Memory B cell (primary cell): ENCODE results near the gene TTC28.

Experiments
- ATAC-seq: fragments of 150-1000 bp; cut with Tn5 transposase; 2 replicates; pipeline ENCODE4 v1.10.0; 2021; ENCODE audit warnings: low read depth, mild to moderate bottlenecking, moderate library complexity
- DNase-seq, 2 donors: peaks; one replicate each; pipeline ENCODE4 v3.0.0; 2022; ENCODE audit warnings: low spot score in 2 of 2
- H3K27ac Mint-ChIP-seq: one replicate; pipeline ENCODE4 v1.8.0; 2022; ENCODE audit warnings: mild to moderate bottlenecking, moderate library complexity, mixed read lengths
- H3K27me3 Mint-ChIP-seq: one replicate; pipeline ENCODE4 v1.8.0; 2022; ENCODE audit warnings: mixed read lengths
- H3K36me3 Mint-ChIP-seq: one replicate; pipeline ENCODE4 v1.8.0; 2022; ENCODE audit warnings: mild to moderate bottlenecking, mixed read lengths
- H3K4me1 Mint-ChIP-seq: one replicate; pipeline ENCODE4 v1.8.0; 2022; ENCODE audit warnings: mixed read lengths
- H3K4me3 Mint-ChIP-seq: one replicate; pipeline ENCODE4 v1.8.0; 2022; ENCODE audit warnings: mild to moderate bottlenecking, moderate library complexity, mixed read lengths
- H3K9me3 Mint-ChIP-seq: one replicate; pipeline ENCODE4 v1.8.0; 2022; ENCODE audit warnings: mixed read lengths

TTC28 gene

DNA sequence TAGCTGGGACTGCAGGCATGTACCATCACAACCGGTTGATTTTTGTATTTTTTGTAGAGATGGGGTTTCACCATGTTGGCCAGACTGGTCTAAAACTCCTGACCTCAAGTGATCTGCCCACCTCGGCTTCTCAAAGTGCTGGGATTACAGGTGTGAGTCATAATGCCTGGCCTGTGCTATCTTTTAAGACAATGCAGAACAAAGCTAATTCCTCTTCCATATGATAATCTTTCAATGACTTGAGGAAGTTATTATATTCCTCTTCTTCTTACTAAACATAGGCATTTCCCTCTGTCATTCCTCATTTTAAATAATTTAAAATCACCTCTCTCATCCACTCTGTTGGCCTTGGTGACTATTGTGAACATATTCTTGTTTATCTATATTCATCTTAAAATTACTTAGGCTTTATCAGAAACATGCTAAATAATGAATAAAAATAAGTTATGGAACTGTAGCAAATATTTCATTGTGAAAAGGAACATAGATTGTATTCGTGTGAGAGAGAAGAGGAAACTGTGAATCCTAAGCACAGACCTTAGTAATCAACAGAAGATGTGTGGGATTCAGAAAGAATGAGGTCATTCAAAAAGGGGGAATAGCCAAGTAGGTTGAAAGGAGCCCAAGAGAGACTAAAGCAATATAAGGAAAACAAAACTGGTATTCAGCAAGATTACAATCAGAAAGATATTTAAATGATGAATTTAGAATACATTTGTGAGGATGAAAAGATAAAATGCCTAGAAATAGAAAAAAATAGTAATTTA, 269.4 kb downstream of the TTC28 start:
- peaks cover 2% of the 10 kb centered on the region for H3K4me1 Mint-ChIP-seq
- no peak overlapping the region for H3K4me3 Mint-ChIP-seq
- ATAC-seq (no peak), DNase-seq (no peak)
- H3K36me3 Mint-ChIP-seq, result no peaks in the 10 kb centered on the region
- peaks cover 5% of the 10 kb centered on the region for H3K27me3 Mint-ChIP-seq
- H3K27ac Mint-ChIP-seq, result no peak overlapping the region
- no peaks in the 10 kb centered on the region for H3K9me3 Mint-ChIP-seq

DNA sequence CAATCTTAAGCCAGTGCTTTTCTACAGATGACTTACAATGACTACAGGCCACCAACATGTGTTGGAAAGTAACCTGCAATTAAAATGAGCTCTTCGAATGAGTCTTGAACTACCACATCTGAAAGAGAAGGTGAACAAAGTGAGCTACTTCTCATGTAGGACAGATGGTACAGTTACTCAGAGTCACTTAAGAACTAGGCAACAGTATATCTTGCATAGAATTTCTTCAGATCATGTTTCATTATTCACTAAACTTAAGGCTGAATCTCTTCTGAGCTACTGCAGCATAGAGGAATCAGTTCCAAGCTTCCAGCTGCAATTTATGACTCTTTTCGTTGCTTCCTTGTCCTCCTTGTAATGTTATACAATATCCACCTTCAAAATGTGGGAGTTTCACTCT, 270.9 kb downstream of the TTC28 start:
- no peak overlapping the region for H3K4me3 Mint-ChIP-seq
- DNase-seq, result no peak

DNA sequence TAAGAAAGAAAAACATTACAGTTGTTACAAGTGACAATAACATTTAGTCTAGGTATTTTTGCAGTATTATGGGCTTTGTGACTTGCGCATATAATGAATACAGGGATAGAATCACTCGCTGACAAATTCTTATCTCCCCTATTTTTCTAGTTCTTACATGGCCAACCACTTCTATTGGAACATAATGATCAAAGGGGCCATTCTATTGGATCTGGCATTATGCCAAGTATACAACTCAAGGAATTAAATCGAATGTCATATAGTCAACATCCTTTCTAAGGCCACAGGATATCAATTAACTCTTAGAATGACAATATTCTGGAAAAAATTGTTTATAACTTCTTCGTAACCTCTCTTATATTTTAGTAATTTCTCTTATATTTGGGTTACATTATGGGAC, 272.0 kb downstream of the TTC28 start:
- no peak overlapping the region for H3K4me3 Mint-ChIP-seq
- H3K27ac Mint-ChIP-seq, result no peak overlapping the region
- peaks cover 2% of the 10 kb centered on the region for H3K4me1 Mint-ChIP-seq
- DNase-seq, result no peak
- no peaks in the 10 kb centered on the region for H3K9me3 Mint-ChIP-seq
- peaks cover 4% of the 10 kb centered on the region for H3K27me3 Mint-ChIP-seq
- no peak for ATAC-seq
- no peaks in the 10 kb centered on the region for H3K36me3 Mint-ChIP-seq

More for the DNA sequence above, 270.9 kb downstream of the TTC28 start:
- no peaks in the 10 kb centered on the region for H3K9me3 Mint-ChIP-seq
- H3K4me1 Mint-ChIP-seq, result peaks cover 2% of the 10 kb centered on the region
- H3K27ac Mint-ChIP-seq, result no peak overlapping the region
- H3K36me3 Mint-ChIP-seq, result no peaks in the 10 kb centered on the region
- H3K27me3 Mint-ChIP-seq, result peaks cover 4% of the 10 kb centered on the region
- ATAC-seq, result no peak

DNA sequence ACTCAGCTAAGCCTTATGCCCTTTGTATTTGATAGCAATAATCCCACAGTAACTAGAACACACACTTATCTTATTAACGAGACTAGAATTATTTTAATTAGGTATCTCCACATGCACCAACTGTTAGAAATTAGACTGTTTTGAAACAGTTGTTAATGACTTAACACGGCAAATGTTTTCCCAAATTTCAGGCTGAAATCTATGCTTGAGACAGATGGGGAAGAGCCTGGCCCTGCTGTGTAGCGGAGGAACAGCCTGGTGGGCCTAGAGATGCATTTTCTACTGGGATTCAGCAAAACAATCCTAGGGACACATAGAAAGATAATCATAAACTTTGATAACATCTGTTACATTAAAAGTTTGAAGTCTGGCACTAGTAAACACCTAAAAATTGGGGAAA, 273.4 kb downstream of the TTC28 start:
- Mint-ChIP-seq H3K9me3 (no peaks in the 10 kb centered on the region), H3K27ac (no peak overlapping the region), H3K4me1 (peaks cover 2% of the 10 kb centered on the region), H3K4me3 (no peak overlapping the region), H3K36me3 (no peaks in the 10 kb centered on the region), H3K27me3 (peaks cover 2% of the 10 kb centered on the region)
- ATAC-seq (no peak), DNase-seq (no peak)

DNA sequence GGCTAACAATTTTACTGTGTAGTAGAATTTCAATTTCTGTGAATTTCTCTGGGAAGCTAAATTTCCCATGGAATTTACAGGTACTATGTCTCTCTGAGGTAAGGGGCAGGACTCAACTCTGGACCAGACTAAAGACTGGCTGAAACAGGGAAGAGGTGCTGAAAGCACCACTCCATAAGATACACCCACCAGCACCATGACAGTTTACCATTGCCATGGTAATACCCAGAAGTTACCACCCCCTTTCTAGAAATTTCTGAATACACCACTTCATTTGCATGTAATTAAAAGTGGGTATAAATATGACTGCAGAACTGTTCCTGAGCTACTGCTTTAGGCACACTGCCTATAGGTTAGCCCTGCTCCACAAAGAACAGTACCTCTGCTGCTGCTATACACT, 274.1 kb downstream of the TTC28 start:
- no peak overlapping the region for H3K27ac Mint-ChIP-seq
- H3K9me3 Mint-ChIP-seq, result no peaks in the 10 kb centered on the region
- DNase-seq (no peak), ATAC-seq (no peak)
- H3K27me3 Mint-ChIP-seq, result peaks cover 3% of the 10 kb centered on the region
- peaks cover 2% of the 10 kb centered on the region for H3K4me1 Mint-ChIP-seq
- no peaks in the 10 kb centered on the region for H3K36me3 Mint-ChIP-seq
- H3K4me3 Mint-ChIP-seq, result no peak overlapping the region

DNA sequence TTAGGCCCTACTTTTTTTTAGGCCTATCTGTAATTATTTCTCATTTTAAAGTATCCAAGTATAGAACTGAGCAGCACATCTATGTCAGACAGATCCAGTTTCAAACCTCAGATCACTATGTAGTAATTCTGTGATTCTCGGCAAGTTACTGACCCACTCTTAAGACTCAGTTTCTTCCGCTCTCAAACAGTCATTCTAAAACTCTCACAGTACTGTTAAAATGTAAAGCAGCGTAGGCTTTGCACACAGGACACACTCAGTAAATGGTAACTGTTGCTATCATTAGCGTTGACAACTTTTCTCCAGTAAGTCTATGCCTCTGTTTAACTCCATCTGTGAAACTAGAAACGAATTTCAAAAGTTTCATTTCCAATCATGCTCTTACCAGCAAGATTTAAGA, 277.1 kb downstream of the TTC28 start:
- Mint-ChIP-seq H3K36me3 (no peaks in the 10 kb centered on the region), H3K4me3 (no peak overlapping the region), H3K27ac (no peak overlapping the region), H3K27me3 (peaks cover 3% of the 10 kb centered on the region), H3K4me1 (peaks cover 2% of the 10 kb centered on the region), H3K9me3 (no peaks in the 10 kb centered on the region)
- ATAC-seq (no peak), DNase-seq (no peak)

DNA sequence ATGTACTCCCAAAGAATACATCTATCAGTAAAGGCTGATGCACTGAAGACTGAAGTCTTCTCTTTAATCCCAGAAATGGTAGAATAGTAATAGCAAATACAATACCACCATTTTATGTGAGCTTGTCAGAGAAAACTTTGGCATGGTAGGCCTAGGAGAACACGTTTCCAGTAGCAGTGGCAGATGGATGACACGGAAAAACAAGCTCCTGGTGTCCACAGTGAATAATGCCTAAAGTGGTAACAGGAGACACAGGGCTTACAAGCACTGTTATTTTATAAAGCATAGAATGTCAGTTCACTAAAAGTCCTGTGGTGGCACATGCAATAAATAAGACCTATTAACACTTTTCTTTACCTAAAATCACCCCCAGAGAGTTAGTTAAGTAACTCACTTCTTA, 277.6 kb downstream of the TTC28 start:
- H3K27ac Mint-ChIP-seq, result no peak overlapping the region

DNA sequence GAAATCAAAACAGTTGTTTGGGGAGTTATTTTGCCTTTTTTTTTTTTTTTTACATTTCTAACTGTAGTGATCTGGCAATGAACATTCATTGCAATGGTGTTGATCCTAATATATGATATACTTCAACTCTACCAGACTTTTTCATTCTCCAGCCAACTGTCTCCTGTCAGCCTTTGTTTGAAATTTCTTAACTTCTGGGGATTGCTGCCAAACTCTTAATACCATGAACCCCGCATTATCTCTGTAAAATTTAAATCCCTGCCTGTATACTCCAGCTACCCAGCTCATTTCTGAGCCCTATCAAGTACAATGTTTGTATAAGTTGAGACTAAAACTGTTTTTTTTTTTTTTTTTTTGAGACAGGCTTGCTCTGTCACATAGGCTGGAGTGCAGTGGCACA, 280.7 kb downstream of the TTC28 start:
- H3K27ac Mint-ChIP-seq, result no peak overlapping the region
- H3K4me3 Mint-ChIP-seq, result no peak overlapping the region
- no peak for DNase-seq
- no peak for ATAC-seq
- no peaks in the 10 kb centered on the region for H3K36me3 Mint-ChIP-seq
- H3K27me3 Mint-ChIP-seq, result peaks cover 6% of the 10 kb centered on the region
- no peaks in the 10 kb centered on the region for H3K4me1 Mint-ChIP-seq
- H3K9me3 Mint-ChIP-seq, result no peaks in the 10 kb centered on the region

More for the DNA sequence above, 277.6 kb downstream of the TTC28 start:
- ATAC-seq (no peak), DNase-seq (no peak)
- peaks cover 2% of the 10 kb centered on the region for H3K4me1 Mint-ChIP-seq
- no peaks in the 10 kb centered on the region for H3K9me3 Mint-ChIP-seq
- H3K27me3 Mint-ChIP-seq, result peaks cover 3% of the 10 kb centered on the region
- no peaks in the 10 kb centered on the region for H3K36me3 Mint-ChIP-seq
- H3K4me3 Mint-ChIP-seq, result no peak overlapping the region

DNA sequence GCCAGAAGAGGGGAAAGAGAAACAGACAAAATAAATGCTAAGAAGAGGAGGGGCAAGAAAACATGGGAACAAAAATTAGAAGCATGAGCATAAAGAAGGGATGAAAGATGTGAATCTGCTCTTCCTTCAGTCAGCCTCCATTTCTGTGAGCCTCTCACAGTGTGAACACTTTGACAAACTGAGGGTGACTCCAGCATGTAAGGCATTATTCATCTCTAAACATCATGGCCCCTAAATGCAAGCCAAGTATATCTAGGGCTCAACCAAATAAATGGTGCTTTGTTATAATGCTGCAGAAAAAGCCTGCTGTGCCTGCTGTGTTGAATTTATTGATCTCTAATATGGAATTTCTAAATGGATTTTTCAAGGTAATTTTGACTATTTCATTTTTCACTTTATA, 281.3 kb downstream of the TTC28 start:
- Mint-ChIP-seq H3K9me3 (no peaks in the 10 kb centered on the region), H3K27ac (no peak overlapping the region), H3K36me3 (no peaks in the 10 kb centered on the region), H3K4me3 (no peak overlapping the region), H3K4me1 (no peaks in the 10 kb centered on the region), H3K27me3 (peaks cover 6% of the 10 kb centered on the region)
- ATAC-seq (no peak), DNase-seq (no peak)

DNA sequence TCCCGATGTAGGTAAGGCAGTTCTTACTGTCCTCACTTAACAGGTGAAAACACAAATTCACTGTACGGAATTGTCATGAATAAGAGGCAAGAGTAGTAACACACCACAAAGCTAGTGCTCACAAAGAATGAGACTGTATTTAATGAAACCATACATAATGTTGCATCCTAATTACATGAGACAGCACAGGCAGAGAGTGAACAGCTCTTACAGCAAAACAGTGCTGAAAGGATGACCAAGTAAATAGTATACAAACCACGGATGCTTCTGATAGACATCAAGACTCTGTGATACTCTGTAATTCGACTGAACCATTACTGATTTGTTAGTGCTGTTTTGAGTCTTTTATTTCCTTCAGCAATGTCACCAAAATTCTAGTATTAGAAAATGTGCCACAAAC, 282.3 kb downstream of the TTC28 start:
- Mint-ChIP-seq H3K36me3 (no peaks in the 10 kb centered on the region), H3K9me3 (no peaks in the 10 kb centered on the region), H3K4me3 (no peak overlapping the region), H3K27me3 (peaks cover 6% of the 10 kb centered on the region), H3K27ac (no peak overlapping the region), H3K4me1 (no peaks in the 10 kb centered on the region)
- ATAC-seq, result no peak
- DNase-seq, result no peak

DNA sequence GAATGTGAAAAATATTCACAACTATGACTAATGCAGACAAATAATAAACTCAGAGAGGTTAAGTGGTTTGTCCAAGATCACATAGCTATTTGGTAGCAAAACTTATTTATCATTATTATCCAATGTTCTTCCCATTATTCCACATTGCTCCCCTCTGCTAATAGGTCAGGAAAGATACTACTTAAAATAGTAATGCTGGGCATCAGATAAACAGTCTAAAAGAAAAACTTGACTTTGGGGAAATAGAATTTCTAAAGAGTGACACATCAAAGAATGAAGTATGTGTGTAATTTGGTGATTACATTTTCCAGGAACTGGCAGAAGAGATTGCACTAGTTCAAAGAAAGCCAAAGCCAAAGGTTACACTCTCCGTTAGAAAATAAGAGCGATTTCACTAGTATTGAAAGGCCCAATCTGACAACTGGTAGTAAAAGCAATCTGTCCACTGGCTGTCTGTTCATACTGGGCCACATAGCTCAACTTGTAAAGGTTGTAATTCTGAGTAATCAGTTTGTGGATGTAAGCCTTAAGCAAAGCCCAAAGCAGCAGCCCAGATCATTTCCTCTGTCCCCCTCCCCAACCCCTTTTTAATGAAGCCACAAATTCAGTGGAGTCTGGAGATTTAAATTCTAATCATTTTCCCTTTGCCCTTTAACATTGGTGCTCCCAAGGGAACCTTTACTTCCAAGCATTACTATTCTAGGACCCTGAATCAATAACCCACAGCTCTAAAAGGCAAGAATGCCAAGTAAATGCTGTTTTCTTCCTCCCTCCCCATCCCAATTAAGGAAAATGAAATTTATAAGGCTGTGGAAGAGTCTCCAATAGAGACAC, 283.5 kb downstream of the TTC28 start:
- no peak for DNase-seq
- no peak overlapping the region for H3K4me3 Mint-ChIP-seq
- no peak for ATAC-seq
- H3K9me3 Mint-ChIP-seq, result peaks cover 3% of the 10 kb centered on the region
- H3K4me1 Mint-ChIP-seq, result no peaks in the 10 kb centered on the region
- H3K27me3 Mint-ChIP-seq, result peaks cover 6% of the 10 kb centered on the region
- no peak overlapping the region for H3K27ac Mint-ChIP-seq
- peaks cover 1% of the 10 kb centered on the region for H3K36me3 Mint-ChIP-seq

DNA sequence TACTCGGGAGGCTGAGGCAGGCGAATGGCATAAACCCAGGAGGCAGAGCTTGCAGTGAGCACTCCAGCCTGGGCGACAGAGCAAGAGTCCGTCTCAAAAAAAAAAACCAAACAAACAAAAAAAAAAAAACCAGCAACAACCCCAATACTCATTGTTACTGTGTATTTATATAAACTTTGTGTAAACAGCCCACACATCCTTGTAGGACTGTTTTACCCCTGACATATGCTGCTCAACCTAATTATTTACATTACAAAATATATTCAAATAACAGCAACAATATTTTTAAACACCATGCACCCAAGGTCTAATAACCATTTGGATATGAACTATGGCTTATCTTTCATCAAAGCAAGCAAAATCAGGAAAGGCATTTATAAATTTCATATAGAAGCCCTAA, 284.1 kb downstream of the TTC28 start:
- no peak for DNase-seq
- Mint-ChIP-seq H3K4me1 (no peaks in the 10 kb centered on the region), H3K27ac (no peak overlapping the region), H3K36me3 (peaks cover 1% of the 10 kb centered on the region), H3K4me3 (no peak overlapping the region), H3K27me3 (peaks cover 4% of the 10 kb centered on the region), H3K9me3 (peaks cover 3% of the 10 kb centered on the region)
- no peak for ATAC-seq

DNA sequence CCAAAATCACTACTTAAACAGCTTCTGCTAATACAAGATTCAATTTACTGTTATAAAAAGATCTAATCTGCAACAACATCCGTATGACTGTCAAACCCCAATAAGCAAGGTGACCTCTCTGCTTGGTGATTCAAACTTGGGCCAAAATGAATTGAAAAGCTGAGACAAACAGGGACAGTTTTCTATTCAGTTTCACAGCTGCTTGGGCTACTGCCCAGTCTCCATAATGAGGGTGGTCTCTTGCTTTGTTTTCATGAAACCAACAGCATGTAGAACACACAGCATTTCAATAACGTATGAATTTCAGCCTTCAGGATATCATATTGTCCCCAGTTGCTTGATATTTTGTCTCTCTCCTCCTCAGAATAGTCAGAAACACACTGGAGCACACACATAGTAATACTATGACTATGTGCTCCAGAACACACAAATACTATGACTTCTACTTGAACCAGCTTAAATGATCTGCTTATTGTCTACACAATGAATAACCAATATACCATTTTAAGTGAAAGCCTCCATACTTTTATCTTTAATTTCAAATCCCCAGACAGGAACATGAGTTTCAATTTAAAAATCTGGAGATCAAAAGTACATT, 285.0 kb downstream of the TTC28 start:
- peaks cover 3% of the 10 kb centered on the region for H3K9me3 Mint-ChIP-seq
- no peak overlapping the region for H3K4me3 Mint-ChIP-seq
- no peaks in the 10 kb centered on the region for H3K4me1 Mint-ChIP-seq
- ATAC-seq, result no peak
- DNase-seq, result no peak
- H3K27ac Mint-ChIP-seq, result no peak overlapping the region
- H3K27me3 Mint-ChIP-seq, result peaks cover 4% of the 10 kb centered on the region
- H3K36me3 Mint-ChIP-seq, result peaks cover 1% of the 10 kb centered on the region

DNA sequence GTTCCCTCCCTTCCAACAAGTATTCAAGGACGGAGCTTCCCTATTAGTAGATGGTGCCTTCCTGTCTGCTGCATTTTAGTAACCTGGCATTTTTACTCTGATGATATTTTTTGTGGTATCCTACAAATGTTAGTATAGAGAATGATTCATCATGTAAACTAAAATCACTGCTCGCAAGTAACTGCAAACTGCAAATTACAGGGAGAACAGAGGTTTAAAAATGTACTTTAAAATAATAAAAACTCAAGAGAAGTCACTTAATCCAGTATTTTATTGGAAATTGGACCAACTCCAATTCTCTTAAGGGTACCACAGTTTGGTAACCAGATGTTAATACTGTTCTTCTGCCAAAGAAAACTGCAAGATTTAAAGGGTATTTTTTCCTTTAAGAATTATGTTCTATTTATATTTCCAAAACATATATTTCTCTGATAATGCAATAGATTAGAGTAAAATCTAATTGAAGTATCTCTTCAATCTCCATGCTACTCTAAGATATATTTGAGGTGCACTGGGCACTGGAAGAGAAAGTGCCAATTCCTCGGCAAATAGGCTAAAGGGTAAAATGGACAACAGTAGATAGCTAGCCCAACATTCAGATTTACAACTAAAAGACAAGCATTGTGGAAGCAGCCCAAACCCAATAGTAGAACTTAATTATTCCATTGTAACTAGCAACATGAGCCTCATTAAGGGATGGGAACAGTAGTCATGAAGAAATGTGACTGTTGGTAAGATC, 298.0 kb downstream of the TTC28 start:
- H3K9me3 Mint-ChIP-seq, result peaks cover 3% of the 10 kb centered on the region
- no peak overlapping the region for H3K4me3 Mint-ChIP-seq
- H3K27me3 Mint-ChIP-seq, result peaks cover 1% of the 10 kb centered on the region
- no peak overlapping the region for H3K27ac Mint-ChIP-seq
- H3K36me3 Mint-ChIP-seq, result no peaks in the 10 kb centered on the region
- H3K4me1 Mint-ChIP-seq, result no peaks in the 10 kb centered on the region
- ATAC-seq (no peak), DNase-seq (no peak)
